Psoas muscle (tissue), 8 donors: ENCODE measurements around the gene LGALS14. TPM values are rescaled to one million over a fixed set of nuclear protein-coding genes. Genes with fewer than 3 reads are reported as not detected.
"Not testable (repeated sequence)": the region's sequence is repeated elsewhere in the genome, so short reads cannot be mapped to it uniquely, and the experiment has no call there.

Source experiments
- ATAC-seq, 4 donors: fragments of 200-7000 bp; cut with Tn5 transposase; one replicate each; pipeline ENCODE4 v1.9.1; 2020; ENCODE audit warnings: moderate library complexity in 3 of 4, mild to moderate bottlenecking in 2 of 4
- DNase-seq, 2 donors: peaks; one replicate each; pipeline ENCODE4 v3.0.0-alpha.2; 2020
- H3K27ac ChIP-seq: fragments of 200-600 bp; one replicate; pipeline ENCODE4 v1.8.0; 2022
- H3K27me3 ChIP-seq, 3 donors: fragments of 200-600 bp in 1 of 3; one replicate each; pipeline versions ENCODE4 v1.6.1 to v1.8.0; 2013 to 2022; ENCODE audit warnings: low read length in 2 of 3, mild to moderate bottlenecking in 2 of 3, moderate library complexity in 1 of 3; ENCODE audit not compliant: insufficient read depth in 3 of 3
- H3K36me3 ChIP-seq, 2 donors: fragments of 200-600 bp in 1 of 2; one replicate each; pipeline versions ENCODE4 v1.6.1 to v1.8.0; 2013 to 2022; ENCODE audit warnings: low read depth in 1 of 2, mild to moderate bottlenecking in 1 of 2, moderate library complexity in 1 of 2; ENCODE audit not compliant: insufficient read depth in 1 of 2
- H3K4me1 ChIP-seq: fragments of 200-600 bp; one replicate; pipeline ENCODE4 v1.8.0; 2022
- H3K4me3 ChIP-seq: fragments of 200-600 bp; one replicate; pipeline ENCODE4 v1.8.0; 2022; ENCODE audit warnings: mild to moderate bottlenecking
- H3K9me3 ChIP-seq: fragments of 200-600 bp; one replicate; pipeline ENCODE4 v1.8.0; 2022
- CTCF ChIP-seq: fragments of 200-600 bp; IDR thresholded peaks from one replicate; pipeline ENCODE4 v1.8.0; 2022; ENCODE audit warnings: antibody characterized with exemption
- WGBS, 3 donors: extraction: QIAGEN DNeasy Blood & Tissue Kit; methylation state at CpG; one replicate each; pipeline versions ENCODE4 v1.1.6 to v1.1.7; 2013; 5-methylcytosine and 5-hydroxymethylcytosine counted together
- intact Hi-C, 2 donors: fragments of 100-400 bp; cut with DNase I; formaldehyde crosslinking; loops; one replicate each; pipeline versions ENCODE4 v1.11.0 to v1.14.2; 2022
- polyA plus RNA-seq, 3 donors: library from polyadenylated mRNA; stranded (reverse); fragments of 200-250 nt; gene quantifications; one replicate each; pipeline ENCODE4 v1.2.3, GENCODE V29; 2013
- total RNA-seq, 4 donors: library from RNA; stranded (reverse); fragmentation: NEBNext Ultra II Directional in 2 of 4; extraction: Animal tissue kit (Norgen Biotek cat#: 25700) in 2 of 4; gene quantifications; one replicate each; pipeline versions ENCODE4 v1.2.1 to v1.2.4, GENCODE V29; 2021 to 2023
- donor health status: healthy with polysubstance abuse.
- donor health status: DM: no; HTN: no; CAD: no; lungs with moderate emphysema.
- donor health status: Bipolar disorder and iron deficiency.
- donor health status: healthy.
- donor health status: DM: yes; HTN: yes; CAD: no.
- donor health status: DM: no; HTN: no; CAD: no.
- donor health status: DM: no; HTN: no; CAD: no.
- donor health status: DM: yes; HTN: yes; CAD: no.

Gene LGALS14
- total and polyA plus RNA-seq, 7 donors, result not detected

- no peak for TF ChIP-seq CTCF
- DNase-seq (no peak), ATAC-seq (no peak)
- Histone ChIP-seq H3K9me3 (no peaks in the 10 kb centered on the region), H3K27me3 (peaks cover 0 to 3% (median 0%) of the 10 kb centered on the region in 3 donors), H3K4me3 (no peak overlapping the region), H3K27ac (no peak overlapping the region), H3K36me3 (no peaks in the 10 kb centered on the region), H3K4me1 (no peaks in the 10 kb centered on the region)
- intact Hi-C loops, result no loop called here
Measured at GRCh38 chr19:39661565-39661964, 42.7 kb upstream of the LGALS14 start.

GRCh38 chr19:39669860-39670259 is 34.4 kb upstream of the LGALS14 start:
- not testable (repeated sequence) for H3K9me3 ChIP-seq, H3K4me3 ChIP-seq, H3K27me3 ChIP-seq, ATAC-seq, H3K4me1 ChIP-seq, H3K36me3 ChIP-seq, H3K27ac ChIP-seq, DNase-seq
- 69 to 71% (median 70%) methylated on average over 2 of the region's 3 CpGs for WGBS, 3 donors
- intact Hi-C loops, result loop anchor here in 1 of 2 donors (5.0 kb wide), 2 partner anchors 97 to 118 kb away; no protein-coding TSS in a partner anchor

GRCh38 chr19:39670998-39671397 is 33.3 kb upstream of the LGALS14 start:
- Histone ChIP-seq H3K27ac (no peak overlapping the region), H3K27me3 (no peaks in the 10 kb centered on the region), H3K4me3 (no peak overlapping the region), H3K9me3 (no peaks in the 10 kb centered on the region), H3K36me3 (no peaks in the 10 kb centered on the region), H3K4me1 (peaks cover 3% of the 10 kb centered on the region)
- WGBS, 3 donors, result 38 to 44% (median 39%) methylated on average over 4 of the region's 4 CpGs
- ATAC-seq, result no peak
- no peak for DNase-seq
- intact Hi-C loops, result loop anchor here in 1 of 2 donors (5.0 kb wide), 2 partner anchors 96 to 119 kb away; no protein-coding TSS in a partner anchor
- TF ChIP-seq CTCF, result no peak

GRCh38 chr19:39671739-39672363 is 32.4 kb upstream of the LGALS14 start:
- DNase-seq (no peak), ATAC-seq (peak; percentile 58 to 84 (median 68))
- Histone ChIP-seq H3K27me3 (no peaks in the 10 kb centered on the region), H3K4me3 (no peak overlapping the region), H3K27ac (no peak overlapping the region), H3K9me3 (no peaks in the 10 kb centered on the region), H3K36me3 (no peaks in the 10 kb centered on the region), H3K4me1 (peaks cover 4% of the 10 kb centered on the region)
- 13% methylated on average over 9 of the region's 9 CpGs for WGBS, 3 donors
- intact Hi-C loops, result loop anchor here (1.0 to 5.0 kb wide), 3 partner anchors 95 to 121 kb away; no protein-coding TSS in a partner anchor
- TF ChIP-seq CTCF, result peak; percentile 71

- Histone ChIP-seq H3K9me3 (no peaks in the 10 kb centered on the region), H3K27ac (no peak overlapping the region), H3K36me3 (no peaks in the 10 kb centered on the region), H3K4me1 (peaks cover 4% of the 10 kb centered on the region), H3K4me3 (no peak overlapping the region), H3K27me3 (no peaks in the 10 kb centered on the region)
- TF ChIP-seq CTCF, result no peak
- intact Hi-C loops, result loop anchor here (1.0 to 5.0 kb wide), 3 partner anchors 95 to 121 kb away; no protein-coding TSS in a partner anchor
- no peak for ATAC-seq
- 65 to 73% (median 71%) methylated on average over 5 of the region's 5 CpGs for WGBS, 3 donors
- no peak for DNase-seq
Measured at GRCh38 chr19:39672473-39672872, 31.8 kb upstream of the LGALS14 start.

GRCh38 chr19:39673862-39674261 is 30.4 kb upstream of the LGALS14 start:
- H3K36me3 ChIP-seq, H3K4me3 ChIP-seq, DNase-seq, H3K4me1 ChIP-seq, ATAC-seq, H3K27ac ChIP-seq, H3K27me3 ChIP-seq, H3K9me3 ChIP-seq: not testable (repeated sequence)
- intact Hi-C loops, result loop anchor here in 1 of 2 donors (5.0 kb wide), 2 partner anchors 93 to 122 kb away; no protein-coding TSS in a partner anchor
- 22 to 29% (median 25%) methylated on average over 1 of the region's 1 CpG for WGBS, 3 donors
